Activated T-helper 17 cell treated with anti-CD3 and anti-CD28 coated beads, Interleukin-2, amount 50 U/mL, for 72 hours (primary cell): ENCODE measurements around the gene CD4. TPM values are rescaled to one million over a fixed set of nuclear protein-coding genes. Genes with fewer than 3 reads are reported as not detected.

Experiments
- ATAC-seq: fragments of 150-1000 bp; cut with Tn5 transposase; replicated peaks from 2 replicates; pipeline ENCODE4 v1.10.0; 2021; ENCODE audit warnings: mild to moderate bottlenecking, moderate library complexity
- H3K27ac Mint-ChIP-seq: one replicate; pipeline ENCODE4 v1.8.0; 2022; ENCODE audit warnings: mixed read lengths
- H3K27me3 Mint-ChIP-seq: one replicate; pipeline ENCODE4 v1.8.0; 2022; ENCODE audit warnings: mixed read lengths
- H3K36me3 Mint-ChIP-seq: one replicate; pipeline ENCODE4 v1.8.0; 2022; ENCODE audit warnings: low read depth, mild to moderate bottlenecking, mixed read lengths
- H3K4me1 Mint-ChIP-seq: one replicate; pipeline ENCODE4 v1.8.0; 2022; ENCODE audit warnings: mixed read lengths
- H3K4me3 Mint-ChIP-seq: one replicate; pipeline ENCODE4 v1.8.0; 2022; ENCODE audit warnings: mild to moderate bottlenecking, mixed read lengths
- H3K9me3 Mint-ChIP-seq: one replicate; pipeline ENCODE4 v1.8.0; 2022; ENCODE audit warnings: mixed read lengths
- total RNA-seq, 2 donors: library from RNA; stranded (reverse); gene quantifications; one replicate each; pipeline ENCODE4 v1.2.3, GENCODE V29; 2022

The CD4 gene
- total RNA-seq, 2 donors from 2014 or later: 224 to 261 TPM

DNA sequence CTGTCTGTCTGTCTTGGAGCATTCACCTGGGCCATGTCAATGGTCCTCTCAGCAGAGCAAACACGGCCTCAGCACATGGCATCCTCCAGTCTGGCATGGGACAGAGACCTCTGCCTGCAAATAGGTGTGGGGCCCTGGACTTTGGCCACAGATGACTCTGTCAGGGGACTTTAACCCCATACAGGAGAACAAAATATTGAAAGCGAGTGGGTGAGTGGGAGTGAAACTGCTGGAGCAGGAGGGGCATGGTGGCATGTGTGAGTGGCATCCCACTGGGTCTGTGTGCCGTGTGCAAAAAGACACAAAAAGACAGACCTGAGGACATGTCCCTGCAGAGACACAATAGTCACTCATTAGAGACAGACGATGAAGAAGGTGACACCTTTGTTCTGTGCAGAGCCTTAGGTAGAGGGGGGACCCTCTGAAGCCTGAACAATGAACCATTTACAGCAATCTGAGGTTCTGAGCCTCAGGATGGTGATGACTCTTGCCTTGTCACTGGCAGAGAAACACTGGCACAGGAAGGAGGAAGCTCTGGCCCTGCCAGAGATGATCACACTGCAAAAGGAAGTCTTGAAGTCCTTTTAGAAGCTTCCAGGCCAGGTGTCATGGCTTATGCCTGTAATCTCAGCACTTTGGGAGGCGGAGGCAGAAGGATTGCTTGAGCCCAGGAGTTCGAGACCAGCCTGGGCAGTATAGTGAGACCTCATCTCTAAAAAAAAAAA is 9.5 kb upstream of the CD4 start:
- peak overlapping the region; percentile 89 for H3K4me3 Mint-ChIP-seq
- ATAC-seq: peak; percentile 21
- peaks cover 43% of the 10 kb centered on the region for H3K36me3 Mint-ChIP-seq
- no peaks in the 10 kb centered on the region for H3K9me3 Mint-ChIP-seq
- H3K4me1 Mint-ChIP-seq: peaks cover 64% of the 10 kb centered on the region
- H3K27me3 Mint-ChIP-seq: peaks cover 4% of the 10 kb centered on the region
- H3K27ac Mint-ChIP-seq: peak overlapping the region; percentile 86

DNA sequence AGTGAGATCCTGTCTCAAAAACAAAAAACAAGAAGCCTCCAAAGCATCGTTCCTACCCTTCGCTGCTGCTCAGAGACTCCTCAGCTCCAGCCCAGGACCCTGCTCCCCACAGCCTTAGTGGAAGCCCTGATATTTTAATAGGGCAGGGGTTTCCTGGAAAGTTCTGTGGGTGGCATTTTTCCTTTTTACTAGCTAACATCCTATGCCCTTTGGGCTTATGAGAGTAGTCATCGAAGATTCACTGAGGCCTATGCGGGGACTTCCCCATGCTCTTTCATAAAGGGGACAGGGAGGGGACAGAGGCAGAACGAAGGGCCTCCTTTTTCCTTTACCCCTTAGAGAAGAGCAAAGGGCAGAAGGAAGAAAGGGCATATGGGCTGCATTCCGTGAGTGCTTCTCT is 8.8 kb upstream of the CD4 start:
- no peaks in the 10 kb centered on the region for H3K27me3 Mint-ChIP-seq
- H3K4me1 Mint-ChIP-seq: peaks cover 57% of the 10 kb centered on the region
- peak; percentile 74 for ATAC-seq
- H3K4me3 Mint-ChIP-seq: peak overlapping the region; percentile 89
- H3K36me3 Mint-ChIP-seq: peaks cover 36% of the 10 kb centered on the region
- peak overlapping the region; percentile 86 for H3K27ac Mint-ChIP-seq
- H3K9me3 Mint-ChIP-seq: no peaks in the 10 kb centered on the region

DNA sequence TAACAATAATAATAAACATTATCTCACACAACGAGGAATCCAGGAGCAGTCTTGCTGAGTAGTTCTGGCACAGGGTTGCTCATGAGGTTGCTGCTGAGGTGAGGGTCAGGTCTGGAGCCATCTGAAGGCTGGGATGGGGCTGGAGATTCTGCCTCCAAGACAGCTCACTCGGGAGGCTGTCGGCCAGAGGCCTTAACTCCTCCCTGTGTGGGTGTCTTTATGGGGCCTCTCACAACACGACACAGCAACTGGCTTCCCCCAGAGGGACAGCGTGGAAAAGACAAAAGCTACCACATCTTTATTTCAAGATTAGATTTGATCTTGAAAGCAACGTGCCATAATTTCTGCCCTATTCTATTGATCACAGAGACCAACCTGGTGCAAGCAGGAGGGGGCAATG is 7.2 kb upstream of the CD4 start:
- peak overlapping the region; percentile 20 for H3K4me3 Mint-ChIP-seq
- H3K9me3 Mint-ChIP-seq: no peaks in the 10 kb centered on the region
- H3K27ac Mint-ChIP-seq: no peak overlapping the region
- peaks cover 57% of the 10 kb centered on the region for H3K4me1 Mint-ChIP-seq
- peaks cover 21% of the 10 kb centered on the region for H3K36me3 Mint-ChIP-seq
- ATAC-seq: no peak
- H3K27me3 Mint-ChIP-seq: no peaks in the 10 kb centered on the region

DNA sequence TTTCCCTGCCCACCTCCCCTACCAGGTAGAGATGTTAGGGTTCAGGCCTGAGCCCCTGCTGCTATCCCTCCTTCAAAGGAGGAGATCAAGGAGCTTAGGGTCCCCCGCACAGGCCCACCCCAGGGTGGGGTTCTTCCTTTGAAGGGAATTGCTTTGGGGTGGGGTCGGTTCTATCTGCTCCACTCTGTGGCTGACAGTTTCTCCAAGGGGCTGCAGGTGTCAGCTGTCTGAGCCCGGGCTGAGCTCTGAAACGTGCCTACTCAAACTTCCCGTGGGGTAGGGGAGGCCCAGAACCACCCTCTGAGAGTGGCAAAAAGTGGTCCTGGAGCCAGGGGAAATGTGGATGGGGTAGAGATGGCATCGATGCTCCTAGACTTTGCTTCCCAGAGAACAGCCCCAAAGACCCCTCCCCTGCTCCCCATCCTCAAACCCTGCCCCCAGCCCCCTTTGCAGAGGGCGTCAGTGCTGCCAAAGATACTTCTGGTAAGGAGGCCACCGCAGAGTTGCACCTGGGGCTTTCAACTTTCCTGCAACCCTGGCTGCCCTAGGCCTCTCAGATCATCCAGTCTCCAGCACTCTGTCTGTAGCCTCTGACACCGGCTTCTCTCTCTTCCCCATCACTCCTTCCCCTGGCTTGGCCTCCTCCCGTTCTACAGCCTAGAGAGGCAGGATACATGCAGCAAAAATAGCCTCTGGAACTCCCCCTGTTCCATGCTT is 6.3 kb upstream of the CD4 start:
- H3K4me1 Mint-ChIP-seq: peaks cover 49% of the 10 kb centered on the region
- H3K27ac Mint-ChIP-seq: peak overlapping the region; percentile 15
- no peaks in the 10 kb centered on the region for H3K9me3 Mint-ChIP-seq
- ATAC-seq: no peak
- peaks cover 12% of the 10 kb centered on the region for H3K36me3 Mint-ChIP-seq
- H3K27me3 Mint-ChIP-seq: no peaks in the 10 kb centered on the region
- peak overlapping the region; percentile 25 for H3K4me3 Mint-ChIP-seq

DNA sequence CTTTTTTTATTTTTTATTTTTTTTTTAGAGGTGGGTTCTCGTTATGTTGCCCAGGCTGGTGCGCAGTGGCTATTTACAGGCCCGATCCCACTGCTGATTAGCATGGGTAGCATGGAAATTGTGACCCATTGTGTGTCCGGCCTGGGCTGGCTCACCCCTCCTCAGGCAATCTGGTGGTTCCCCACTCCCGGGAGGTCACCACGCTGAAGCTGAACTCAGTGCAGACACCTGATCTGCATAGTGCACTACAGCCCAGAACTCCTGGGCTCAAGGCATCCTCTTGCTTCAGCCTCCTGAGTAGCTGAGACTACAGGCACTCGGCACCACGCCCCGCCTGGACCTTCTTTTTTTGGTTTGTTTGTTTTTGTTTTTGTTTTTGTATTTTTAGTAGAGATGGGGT is 5.5 kb upstream of the CD4 start:
- Mint-ChIP-seq H3K36me3 (peaks cover 4% of the 10 kb centered on the region), H3K27me3 (no peaks in the 10 kb centered on the region), H3K4me3 (peak overlapping the region; percentile 25), H3K9me3 (no peaks in the 10 kb centered on the region), H3K4me1 (peaks cover 48% of the 10 kb centered on the region), H3K27ac (peak overlapping the region; percentile 15)
- ATAC-seq: no peak

DNA sequence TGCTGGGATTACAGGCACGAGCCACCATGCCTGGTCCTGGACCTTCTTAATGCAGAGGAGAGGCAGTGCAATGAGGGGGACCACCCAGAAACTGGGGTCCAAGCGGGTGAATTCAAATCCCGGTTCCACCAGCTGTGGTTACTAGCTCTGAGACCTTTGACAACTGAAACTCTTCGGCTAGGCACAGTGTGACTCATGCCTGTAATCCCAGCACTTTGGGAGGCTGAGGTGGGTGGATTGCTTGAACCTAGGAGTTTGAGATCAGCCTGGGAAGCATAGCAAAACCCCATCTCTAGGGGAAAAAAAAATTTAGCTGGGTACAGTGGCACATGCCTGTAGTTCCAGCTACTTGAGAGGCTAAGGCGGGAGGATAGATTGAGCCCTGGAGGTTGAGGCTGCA is 5.0 kb upstream of the CD4 start:
- Mint-ChIP-seq H3K27ac (peak overlapping the region; percentile 15), H3K4me3 (peak overlapping the region; percentile 25), H3K36me3 (peaks cover under 1% of the 10 kb centered on the region), H3K27me3 (no peaks in the 10 kb centered on the region), H3K4me1 (peaks cover 48% of the 10 kb centered on the region), H3K9me3 (no peaks in the 10 kb centered on the region)
- peak; percentile 33 for ATAC-seq

DNA sequence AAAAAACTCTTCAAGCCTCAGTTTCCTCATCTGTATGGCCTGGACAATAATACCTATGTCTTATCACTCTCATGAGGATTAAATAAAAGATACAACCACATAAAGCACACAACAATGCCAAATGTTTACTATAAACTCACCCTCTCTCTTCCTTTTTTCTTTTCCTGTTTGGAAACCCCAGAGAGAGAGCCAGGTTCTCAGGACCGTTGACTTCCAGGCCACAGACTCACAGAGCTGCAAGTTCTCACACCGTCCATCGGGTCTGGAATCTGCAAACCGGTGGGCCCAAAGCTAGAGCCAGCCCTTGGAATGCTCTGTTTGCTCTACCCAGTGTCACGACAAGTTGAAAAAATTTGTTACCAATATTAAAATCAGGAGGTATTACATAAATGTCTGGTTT is 4.6 kb upstream of the CD4 start:
- no peak for ATAC-seq
- no peak overlapping the region for H3K27ac Mint-ChIP-seq
- H3K36me3 Mint-ChIP-seq: peaks cover 5% of the 10 kb centered on the region
- H3K4me1 Mint-ChIP-seq: peaks cover 44% of the 10 kb centered on the region
- no peaks in the 10 kb centered on the region for H3K27me3 Mint-ChIP-seq
- H3K4me3 Mint-ChIP-seq: peak overlapping the region; percentile 25
- H3K9me3 Mint-ChIP-seq: no peaks in the 10 kb centered on the region

DNA sequence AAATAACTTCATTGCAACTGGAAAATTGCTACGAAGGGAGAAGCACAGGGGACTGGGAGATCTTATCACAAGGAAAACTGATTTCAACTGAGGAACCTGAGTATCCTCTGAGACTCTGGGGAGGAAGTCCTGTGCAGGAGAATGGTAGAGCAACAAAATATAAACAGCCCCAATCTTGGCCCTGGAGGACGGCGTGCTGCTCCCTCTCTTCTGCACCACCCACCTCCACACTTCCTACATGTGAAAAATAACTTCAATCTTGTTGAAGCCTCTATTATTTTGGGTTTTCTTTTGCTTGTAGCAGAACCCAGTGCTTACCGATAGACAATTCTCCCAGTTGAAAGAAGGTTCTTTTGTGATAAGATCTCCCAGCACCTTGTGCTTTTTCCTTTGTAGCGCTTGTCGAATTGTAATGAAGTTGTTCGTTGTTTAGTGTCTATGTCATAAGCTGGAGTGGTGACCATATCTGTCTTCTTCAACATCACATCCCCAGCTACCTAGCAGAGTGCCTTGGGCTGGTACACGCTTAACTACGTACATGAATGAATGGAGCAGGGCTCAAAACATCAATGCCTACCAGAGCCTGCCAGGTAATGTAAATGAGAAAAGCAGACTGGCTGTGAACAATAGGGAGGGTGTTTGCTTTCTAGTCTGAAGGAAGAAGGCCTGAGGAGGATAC is 2.8 kb upstream of the CD4 start:
- Mint-ChIP-seq H3K27me3 (no peaks in the 10 kb centered on the region), H3K4me1 (peaks cover 38% of the 10 kb centered on the region), H3K9me3 (no peaks in the 10 kb centered on the region), H3K36me3 (peaks cover 23% of the 10 kb centered on the region), H3K27ac (peak overlapping the region; percentile 78), H3K4me3 (peak overlapping the region; percentile 78)
- ATAC-seq: no peak

DNA sequence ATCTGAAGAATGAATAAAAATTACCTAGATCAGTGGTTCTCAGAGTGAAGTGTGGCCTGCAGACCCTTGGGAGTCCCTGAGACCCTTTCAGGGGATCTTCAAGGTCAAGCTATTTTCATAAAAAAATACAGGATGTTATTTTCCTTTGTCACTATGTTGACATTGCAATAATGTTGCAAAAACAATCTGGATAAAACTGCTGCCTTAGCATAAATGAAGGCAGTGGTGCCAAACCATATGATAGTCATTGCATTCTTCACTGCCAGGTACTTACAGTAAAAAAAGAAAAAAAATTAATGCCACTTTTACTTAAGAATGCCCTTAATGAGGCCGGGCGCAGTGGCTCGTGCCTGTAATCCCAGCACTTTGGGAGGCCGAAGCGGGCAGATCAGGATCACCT is 2.0 kb upstream of the CD4 start:
- H3K9me3 Mint-ChIP-seq: no peaks in the 10 kb centered on the region
- no peaks in the 10 kb centered on the region for H3K27me3 Mint-ChIP-seq
- H3K4me3 Mint-ChIP-seq: peak overlapping the region; percentile 78
- peaks cover 41% of the 10 kb centered on the region for H3K4me1 Mint-ChIP-seq
- H3K36me3 Mint-ChIP-seq: peaks cover 31% of the 10 kb centered on the region
- H3K27ac Mint-ChIP-seq: peak overlapping the region; percentile 78
- ATAC-seq: no peak

DNA sequence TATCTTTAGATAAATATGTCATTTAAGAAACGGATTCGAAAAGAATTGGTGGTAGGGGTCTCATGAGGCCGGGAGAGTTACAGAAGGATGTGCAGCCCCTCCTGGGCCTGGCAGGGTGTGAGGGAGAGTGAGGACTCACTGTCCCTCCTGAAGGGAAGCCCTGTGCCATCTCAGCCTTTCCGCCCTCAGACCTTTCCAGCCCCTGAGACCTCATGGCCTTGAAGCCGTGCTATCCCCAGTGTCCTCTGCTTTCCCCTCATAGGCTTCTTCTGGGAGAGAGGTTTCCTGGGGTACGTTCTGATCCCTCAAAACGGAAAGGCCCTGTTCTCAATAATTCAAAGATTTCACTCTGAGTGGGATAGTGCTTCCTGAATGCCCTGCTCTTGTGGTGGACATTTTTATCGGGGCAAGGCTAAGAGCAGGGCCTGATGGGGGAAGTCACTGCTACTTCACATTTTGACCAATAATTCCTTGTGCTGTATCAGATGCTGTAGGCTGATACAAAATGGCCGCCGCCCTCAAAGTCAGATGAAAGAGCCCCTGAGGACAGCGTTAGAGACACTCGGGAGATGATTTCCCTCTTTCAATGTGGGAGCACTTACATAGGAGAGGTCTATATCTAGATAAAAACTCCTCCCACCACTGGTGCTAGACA is 1.3 kb downstream of the CD4 start:
- H3K4me1 Mint-ChIP-seq: peaks cover 48% of the 10 kb centered on the region
- no peaks in the 10 kb centered on the region for H3K9me3 Mint-ChIP-seq
- H3K4me3 Mint-ChIP-seq: peak overlapping the region; percentile 100
- peak; percentile 49 for ATAC-seq
- H3K27ac Mint-ChIP-seq: peak overlapping the region; percentile 84
- H3K36me3 Mint-ChIP-seq: peaks cover 64% of the 10 kb centered on the region
- H3K27me3 Mint-ChIP-seq: no peaks in the 10 kb centered on the region

DNA sequence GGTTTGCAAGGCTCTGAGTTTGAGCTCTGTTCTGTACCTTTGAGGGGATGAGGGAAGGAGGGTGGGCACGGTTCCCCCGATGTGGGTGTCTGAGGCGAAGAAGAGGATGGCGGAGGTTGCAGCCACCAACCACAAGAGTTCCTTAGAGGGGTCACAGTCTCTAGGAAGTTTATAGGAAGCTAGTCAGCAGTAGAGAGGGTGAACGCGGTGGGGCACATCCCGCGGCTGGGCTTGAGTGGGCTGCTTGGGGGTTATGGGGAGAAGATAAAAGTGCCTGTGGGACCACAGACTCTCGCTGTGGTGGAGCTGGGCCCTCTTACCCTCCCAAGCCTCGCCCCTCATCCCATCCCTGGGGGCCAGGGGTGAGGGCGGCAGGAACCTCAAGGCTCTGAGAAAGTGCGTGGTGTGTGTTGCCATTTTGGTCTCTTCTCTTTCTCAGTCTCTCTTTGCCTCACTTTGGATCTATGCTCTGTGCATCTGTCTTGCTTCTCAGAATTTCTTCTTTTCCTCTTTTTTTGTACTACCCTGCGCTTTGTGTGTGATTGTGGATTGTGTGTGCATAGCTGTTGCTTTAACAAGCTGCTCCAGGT is 2.7 kb downstream of the CD4 start:
- peak; percentile 7 for ATAC-seq
- Mint-ChIP-seq H3K9me3 (no peaks in the 10 kb centered on the region), H3K4me1 (peaks cover 51% of the 10 kb centered on the region), H3K4me3 (peak overlapping the region; percentile 100), H3K27me3 (no peaks in the 10 kb centered on the region), H3K27ac (peak overlapping the region; percentile 84), H3K36me3 (peaks cover 78% of the 10 kb centered on the region)

DNA sequence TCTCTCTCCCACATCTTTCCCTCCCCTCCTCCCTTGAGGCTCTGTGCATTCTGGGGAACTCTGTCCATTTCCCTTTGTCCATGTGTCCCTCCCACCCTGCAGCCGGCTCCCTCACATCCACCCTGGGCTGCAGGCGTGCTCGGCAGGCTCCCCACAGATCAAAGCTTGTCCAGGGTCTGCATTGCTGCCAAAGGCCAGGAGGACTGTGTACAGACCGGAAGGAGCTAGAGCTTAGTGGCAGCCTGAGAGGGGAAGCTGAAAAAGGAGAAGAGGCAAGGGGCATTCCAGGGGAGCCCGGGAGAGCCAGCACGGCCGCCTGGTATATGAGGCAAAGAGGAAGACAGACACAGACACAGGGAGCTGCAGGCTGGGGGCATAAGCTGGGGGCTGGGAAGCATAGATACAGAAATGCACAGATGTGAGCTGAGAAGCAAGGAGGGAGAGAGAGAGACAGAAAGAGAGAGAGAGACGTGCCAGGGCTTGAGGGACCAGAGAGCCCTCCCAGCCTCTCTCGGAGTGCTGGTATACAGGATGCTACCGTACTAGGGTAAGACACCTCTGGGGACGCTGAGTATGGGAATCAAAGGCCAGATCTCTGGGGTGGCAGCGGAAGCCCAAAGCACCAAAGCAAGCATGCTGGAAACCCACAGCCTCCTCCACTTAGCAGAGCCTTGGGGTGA is 3.3 kb downstream of the CD4 start:
- Mint-ChIP-seq H3K4me1 (peaks cover 54% of the 10 kb centered on the region), H3K4me3 (peak overlapping the region; percentile 100), H3K9me3 (no peaks in the 10 kb centered on the region), H3K27ac (peak overlapping the region; percentile 84), H3K27me3 (no peaks in the 10 kb centered on the region), H3K36me3 (peaks cover 84% of the 10 kb centered on the region)
- ATAC-seq: peak; percentile 18

DNA sequence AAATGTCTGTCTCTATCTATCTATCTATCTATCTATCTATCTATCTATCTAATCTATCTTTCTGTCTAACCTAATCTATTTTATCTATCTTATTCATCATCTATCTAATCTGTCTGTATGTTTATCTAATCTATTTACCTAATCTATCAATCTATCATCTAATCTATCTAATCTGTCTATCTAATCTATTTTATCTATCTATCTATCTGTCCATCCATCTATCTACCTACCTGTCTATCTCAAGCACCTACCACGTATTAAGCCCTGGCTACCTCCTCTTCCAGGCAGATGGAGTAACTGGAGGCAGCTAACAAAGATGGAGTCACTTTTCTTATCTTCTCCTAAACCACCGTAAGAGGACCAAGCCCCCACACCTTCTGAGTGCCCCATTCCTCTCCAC is 5.8 kb downstream of the CD4 start:
- peak overlapping the region; percentile 72 for H3K27ac Mint-ChIP-seq
- no peaks in the 10 kb centered on the region for H3K27me3 Mint-ChIP-seq
- H3K9me3 Mint-ChIP-seq: no peaks in the 10 kb centered on the region
- H3K4me1 Mint-ChIP-seq: peaks cover 41% of the 10 kb centered on the region
- H3K4me3 Mint-ChIP-seq: peak overlapping the region; percentile 100
- ATAC-seq: no peak
- H3K36me3 Mint-ChIP-seq: peaks cover 100% of the 10 kb centered on the region

DNA sequence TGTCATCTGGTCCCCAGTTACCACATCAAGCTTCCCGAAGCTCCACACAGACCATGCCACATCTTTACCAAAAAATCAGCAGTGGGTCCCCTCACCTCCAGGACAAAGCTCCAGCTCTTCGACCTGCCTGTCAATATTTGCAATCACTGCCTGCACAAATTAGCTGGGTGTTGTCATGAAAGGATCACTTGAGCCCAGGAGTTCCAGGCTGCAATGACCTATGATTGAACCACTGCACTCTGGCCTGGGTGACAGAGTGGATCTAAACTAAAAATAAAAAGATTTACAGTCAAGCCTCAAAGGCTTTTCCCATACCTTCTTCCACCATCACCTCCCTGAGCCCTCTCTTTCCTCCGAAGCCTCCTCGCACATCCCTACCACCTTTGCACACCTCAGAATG is 7.2 kb downstream of the CD4 start:
- Mint-ChIP-seq H3K9me3 (no peaks in the 10 kb centered on the region), H3K36me3 (peaks cover 91% of the 10 kb centered on the region), H3K27ac (peak overlapping the region; percentile 16), H3K27me3 (no peaks in the 10 kb centered on the region), H3K4me1 (peaks cover 41% of the 10 kb centered on the region), H3K4me3 (peak overlapping the region; percentile 6)
- no peak for ATAC-seq
